Omental fat pad (tissue), 4 donors: Measurements from ENCODE around the gene ACSS3. TPM values are rescaled to one million over a fixed set of nuclear protein-coding genes. Genes with fewer than 3 reads are reported as not detected.
"Not testable (repeated sequence)": the region's sequence is repeated elsewhere in the genome, so short reads cannot be mapped to it uniquely, and the experiment has no call there.

Source experiments
- ATAC-seq: fragments of 150-250 bp; one replicate; pipeline ENCODE4 v1.9.1; 2016; ENCODE audit warnings: mild to moderate bottlenecking, moderate library complexity; ENCODE audit not compliant: low FRiP score
- DNase-seq: peaks from one replicate; pipeline ENCODE4 v3.0.0-alpha.2; 2019; ENCODE audit warnings: low spot score
- CTCF ChIP-seq, 3 donors: fragments of 450-650 bp; IDR thresholded peaks; one replicate each; pipeline ENCODE4 v1.5.1; 2016 to 2017; ENCODE audit warnings: antibody characterized with exemption in 3 of 3, mild to moderate bottlenecking in 3 of 3, moderate library complexity in 2 of 3
- total RNA-seq, 4 donors: library from RNA; depleted of rRNA; stranded (reverse); fragments of >200 nt; gene quantifications; one replicate each; pipeline ENCODE4 v1.1.0, GENCODE V29; 2016

The ACSS3 gene
- total RNA-seq, 4 donors from 2014 or later = 38.8 to 102 (median 57.9) TPM

GRCh38 chr12:81207173-81207572, 129.3 kb downstream of the ACSS3 start:
- no peak for ATAC-seq
- DNase-seq = no peak
- no peak for TF ChIP-seq CTCF (IDR thresholded peaks at IDR 0.05)

- DNase-seq (no peak), ATAC-seq (no peak)
- no peak for TF ChIP-seq CTCF (IDR thresholded peaks at IDR 0.05)
These were observed 129.8 kb downstream of the ACSS3 start for GRCh38 chr12:81207664-81208063.

- DNase-seq (no peak), ATAC-seq (no peak)
- no peak for TF ChIP-seq CTCF (IDR thresholded peaks at IDR 0.05)
These were observed 130.5 kb downstream of the ACSS3 start for GRCh38 chr12:81208187-81208911.

GRCh38 chr12:81209012-81209411, 131.1 kb downstream of the ACSS3 start:
- no peak for ATAC-seq
- DNase-seq = no peak
- TF ChIP-seq CTCF (IDR thresholded peaks at IDR 0.05) = no peak

- not testable (repeated sequence) for ATAC-seq
These were observed 131.9 kb downstream of the ACSS3 start for GRCh38 chr12:81209772-81210225.

DNA sequence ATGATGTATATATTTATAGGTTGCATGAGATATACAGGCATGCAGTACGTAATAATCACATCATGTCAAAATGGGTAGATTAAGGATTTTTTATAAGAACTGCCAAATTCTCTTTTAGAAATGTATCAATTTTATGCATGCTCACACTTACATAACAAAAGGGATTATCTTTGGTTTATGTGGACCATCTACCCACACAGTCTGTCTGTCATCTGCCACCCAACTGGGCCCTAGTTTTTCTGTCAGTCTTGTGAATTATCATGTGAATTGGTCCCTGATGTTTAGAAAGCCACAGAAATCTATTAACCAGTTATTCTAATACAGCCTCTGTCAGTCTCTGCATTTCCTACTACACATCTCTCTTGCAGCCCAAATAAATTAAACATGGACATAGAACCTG, 133.4 kb downstream of the ACSS3 start:
- no peak for TF ChIP-seq CTCF (IDR thresholded peaks at IDR 0.05)
- DNase-seq = no peak
- no peak for ATAC-seq

More at GRCh38 chr12:81209772-81210225, 131.9 kb downstream of the ACSS3 start:
- DNase-seq = not testable (repeated sequence)

DNA sequence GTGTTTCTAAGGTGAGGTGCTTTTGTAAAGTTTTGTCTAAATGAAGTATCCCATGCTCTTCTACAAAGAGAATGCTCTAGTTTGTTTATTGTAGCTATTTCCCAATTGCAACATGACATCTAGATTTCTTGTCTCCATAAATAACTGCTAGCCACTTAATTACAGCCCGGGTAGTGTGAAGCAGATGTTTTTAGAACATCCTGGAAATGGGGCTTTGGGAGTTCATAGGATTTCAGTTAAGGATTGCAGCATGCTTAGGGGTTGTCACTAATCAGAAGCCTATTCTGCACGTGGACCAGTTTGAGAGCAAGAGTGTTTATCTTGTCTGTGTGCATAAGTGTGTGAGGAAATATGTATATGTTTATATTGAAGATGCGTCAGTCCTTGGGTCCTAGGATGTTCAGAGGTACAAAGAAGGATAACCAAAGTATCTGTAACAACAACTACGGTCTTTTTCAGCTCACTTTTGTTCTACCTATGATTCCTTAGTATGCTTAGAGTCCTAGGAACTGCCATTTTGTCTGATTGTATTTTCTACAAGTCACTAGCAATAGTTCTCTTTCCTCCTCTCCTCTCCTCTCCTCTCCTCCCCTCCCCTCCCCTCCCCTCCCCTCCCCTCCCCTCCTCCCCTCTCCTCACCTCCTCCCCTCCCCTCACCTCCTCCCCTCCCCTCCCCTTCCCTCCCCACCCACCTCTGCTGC, 135.3 kb downstream of the ACSS3 start:
- no peak for TF ChIP-seq CTCF (IDR thresholded peaks at IDR 0.05)
- ATAC-seq (no peak), DNase-seq (no peak)
